Lower leg skin (tissue), 3 donors: ENCODE measurements around the gene RAG1.

Experiments
- CTCF ChIP-seq, 3 donors: fragments of 450-650 bp; IDR thresholded peaks; one replicate each; pipeline ENCODE4 v1.5.1; 2016; ENCODE audit warnings: antibody characterized with exemption in 3 of 3, mild to moderate bottlenecking in 3 of 3, moderate library complexity in 2 of 3
- POLR2A ChIP-seq, 2 donors: fragments of 450-650 bp; IDR thresholded peaks; one replicate each; pipeline ENCODE4 v1.6.1; 2016 to 2017; ENCODE audit warnings: antibody characterized with exemption in 2 of 2, mild to moderate bottlenecking in 1 of 2, moderate library complexity in 1 of 2

DNA sequence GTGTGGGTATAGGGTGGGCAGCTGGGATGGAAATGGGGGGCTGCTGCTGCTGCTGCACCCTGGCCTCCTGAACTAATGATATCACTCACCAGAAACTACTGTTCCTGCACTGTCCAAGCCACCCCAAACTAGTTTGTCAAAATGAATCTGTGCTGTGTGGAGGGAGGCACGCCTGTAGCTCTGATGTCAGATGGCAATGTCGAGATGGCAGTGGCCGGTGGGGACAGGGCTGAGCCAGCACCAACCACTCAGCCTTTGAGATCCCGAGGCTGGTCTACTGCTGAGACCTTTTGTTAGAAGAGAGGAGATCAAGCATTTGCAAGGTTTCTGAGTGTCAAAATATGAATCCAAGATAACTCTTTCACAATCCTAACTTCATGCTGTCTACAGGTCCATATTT is 1.3 kb downstream of the RAG1 start:
- TF ChIP-seq POLR2A (IDR thresholded peaks at IDR 0.05) (no peak), CTCF (IDR thresholded peaks at IDR 0.05) (no peak)
